ENCODE measurements around the gene SPAG8.

Gene SPAG8, protein sequence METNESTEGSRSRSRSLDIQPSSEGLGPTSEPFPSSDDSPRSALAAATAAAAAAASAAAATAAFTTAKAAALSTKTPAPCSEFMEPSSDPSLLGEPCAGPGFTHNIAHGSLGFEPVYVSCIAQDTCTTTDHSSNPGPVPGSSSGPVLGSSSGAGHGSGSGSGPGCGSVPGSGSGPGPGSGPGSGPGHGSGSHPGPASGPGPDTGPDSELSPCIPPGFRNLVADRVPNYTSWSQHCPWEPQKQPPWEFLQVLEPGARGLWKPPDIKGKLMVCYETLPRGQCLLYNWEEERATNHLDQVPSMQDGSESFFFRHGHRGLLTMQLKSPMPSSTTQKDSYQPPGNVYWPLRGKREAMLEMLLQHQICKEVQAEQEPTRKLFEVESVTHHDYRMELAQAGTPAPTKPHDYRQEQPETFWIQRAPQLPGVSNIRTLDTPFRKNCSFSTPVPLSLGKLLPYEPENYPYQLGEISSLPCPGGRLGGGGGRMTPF

DNA sequence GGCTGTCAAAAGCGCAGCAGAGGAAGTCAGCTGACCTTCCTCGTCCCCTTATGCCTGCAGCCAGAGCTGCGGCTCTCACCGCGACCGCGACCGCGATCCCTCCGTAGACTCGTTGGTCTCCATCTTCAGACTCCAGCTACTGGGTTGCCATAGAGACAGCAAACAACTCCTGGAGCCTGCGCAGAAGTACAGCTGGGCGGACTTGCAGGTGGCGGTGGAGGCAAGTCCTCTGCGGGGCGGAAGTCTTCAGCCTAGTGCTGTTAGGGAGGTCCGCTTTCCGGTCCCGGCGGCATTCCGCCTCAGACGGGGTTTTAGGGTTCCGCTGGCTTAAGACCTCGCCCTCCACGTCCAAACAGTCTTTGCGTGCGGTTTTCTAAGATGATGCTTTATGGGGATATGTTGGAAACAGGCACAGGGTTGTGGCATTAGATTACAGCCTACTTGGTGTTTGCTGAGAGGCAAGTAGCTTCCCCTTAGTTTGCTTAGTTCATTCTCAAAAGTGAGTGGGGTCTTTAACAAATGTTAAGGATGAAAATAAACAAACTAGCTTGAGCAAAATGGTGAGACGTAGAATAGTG lies at the start of gene SPAG8:
TSS of gene SPAG8 (minus strand) at position 238 of the 578 bp plus-strand sequence. CDS start at position 123, 115 bp downstream.
- DNase-seq (ENCODE audit: low spot score), result peak; percentile 96

GRCh38 chr9:35861161-35861897 lies 49.3 kb upstream of the SPAG8 start:
- DNase-seq (ENCODE audit: low spot score), result no peak

GRCh38 chr9:35859990-35860339 lies 47.9 kb upstream of the SPAG8 start:
- DNase-seq (ENCODE audit: low spot score), result no peak

DNA sequence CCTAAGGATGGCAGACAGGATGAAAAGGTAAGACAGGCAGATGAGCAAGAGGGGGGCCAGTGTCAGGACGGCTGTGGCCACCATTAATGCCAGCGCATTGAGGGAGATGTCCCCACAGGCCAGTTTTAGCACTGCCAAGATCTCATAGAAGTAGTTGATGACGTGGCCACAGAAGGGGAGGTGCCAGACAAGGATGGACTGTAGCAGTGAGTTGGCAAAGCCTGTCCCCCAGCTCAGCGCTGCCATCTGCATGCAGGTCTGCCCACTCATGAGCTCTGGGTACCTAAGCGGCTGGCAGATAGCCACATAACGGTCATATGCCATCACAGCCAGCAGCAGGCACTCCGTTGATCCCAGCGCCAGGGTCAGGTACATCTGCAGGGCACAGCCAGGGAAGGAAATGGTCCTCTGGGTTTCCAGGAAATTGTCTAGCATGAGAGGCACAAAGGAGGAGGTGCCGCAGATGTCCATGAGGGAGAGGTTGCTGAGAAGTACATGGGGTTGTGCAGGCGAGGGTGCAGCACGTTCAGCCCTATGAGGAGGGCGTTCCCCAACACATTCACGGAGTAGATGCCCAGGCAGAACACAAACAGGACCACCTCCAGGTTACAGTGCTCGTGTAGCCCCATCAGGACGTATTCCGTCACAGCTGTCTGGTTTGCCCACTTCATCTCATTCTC lies 47.4 kb upstream of the SPAG8 start:
- DNase-seq (ENCODE audit: low spot score), result no peak

GRCh38 chr9:35858458-35858857 lies 46.4 kb upstream of the SPAG8 start:
- DNase-seq (ENCODE audit: low spot score), result no peak

- no peak for DNase-seq (ENCODE audit: low spot score)
Measured at GRCh38 chr9:35856882-35857281, 44.8 kb upstream of the SPAG8 start.

GRCh38 chr9:35856206-35856605 lies 44.1 kb upstream of the SPAG8 start:
- DNase-seq (ENCODE audit: low spot score), result no peak

GRCh38 chr9:35854091-35854762 lies 42.2 kb upstream of the SPAG8 start:
- no peak for DNase-seq (ENCODE audit: low spot score)

- DNase-seq (ENCODE audit: low spot score), result no peak
Measured at GRCh38 chr9:35852876-35853865, 41.1 kb upstream of the SPAG8 start.

- DNase-seq (ENCODE audit: low spot score), result no peak
Measured at GRCh38 chr9:35852267-35852815, 40.3 kb upstream of the SPAG8 start.

DNA sequence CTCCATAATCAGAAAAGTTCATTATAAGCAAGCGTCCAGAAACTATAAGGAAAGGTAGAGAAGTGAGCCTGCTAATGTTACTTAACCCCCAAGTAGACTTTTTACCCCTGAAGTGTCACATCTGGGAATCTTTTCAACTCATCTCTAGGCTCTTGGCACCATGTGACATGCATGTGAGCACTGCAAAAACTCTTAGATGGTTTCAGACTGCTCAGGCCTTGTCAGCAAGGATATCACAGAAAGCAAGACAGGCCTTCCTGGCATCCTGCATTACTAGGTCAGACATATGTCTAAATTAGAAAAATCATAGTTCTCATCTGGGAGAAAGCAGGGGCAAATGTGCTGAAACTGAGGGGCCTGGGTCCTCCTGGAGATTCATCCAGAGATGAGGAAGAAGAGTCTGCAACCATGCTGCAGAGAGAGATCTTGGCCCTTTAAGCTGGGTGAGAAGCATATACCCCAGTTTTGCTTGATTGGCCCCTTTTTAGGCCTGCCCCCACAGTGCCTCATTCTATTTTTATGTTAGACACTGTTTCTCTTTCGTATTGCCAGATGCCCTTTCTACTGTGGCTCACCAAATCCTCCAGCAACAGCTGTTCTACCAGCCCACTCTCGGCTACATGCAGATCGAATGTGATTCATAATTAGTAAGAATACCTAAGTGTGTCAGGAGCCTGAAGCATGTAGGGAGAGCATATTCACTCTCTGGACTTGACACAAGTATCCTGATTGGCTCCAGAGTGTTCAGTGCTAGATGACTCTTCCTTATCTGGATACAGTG lies 35.9 kb upstream of the SPAG8 start:
- peak; percentile 73 for DNase-seq (ENCODE audit: low spot score)

- no peak for DNase-seq (ENCODE audit: low spot score)
Measured at GRCh38 chr9:35845824-35846771, 34.0 kb upstream of the SPAG8 start.

DNA sequence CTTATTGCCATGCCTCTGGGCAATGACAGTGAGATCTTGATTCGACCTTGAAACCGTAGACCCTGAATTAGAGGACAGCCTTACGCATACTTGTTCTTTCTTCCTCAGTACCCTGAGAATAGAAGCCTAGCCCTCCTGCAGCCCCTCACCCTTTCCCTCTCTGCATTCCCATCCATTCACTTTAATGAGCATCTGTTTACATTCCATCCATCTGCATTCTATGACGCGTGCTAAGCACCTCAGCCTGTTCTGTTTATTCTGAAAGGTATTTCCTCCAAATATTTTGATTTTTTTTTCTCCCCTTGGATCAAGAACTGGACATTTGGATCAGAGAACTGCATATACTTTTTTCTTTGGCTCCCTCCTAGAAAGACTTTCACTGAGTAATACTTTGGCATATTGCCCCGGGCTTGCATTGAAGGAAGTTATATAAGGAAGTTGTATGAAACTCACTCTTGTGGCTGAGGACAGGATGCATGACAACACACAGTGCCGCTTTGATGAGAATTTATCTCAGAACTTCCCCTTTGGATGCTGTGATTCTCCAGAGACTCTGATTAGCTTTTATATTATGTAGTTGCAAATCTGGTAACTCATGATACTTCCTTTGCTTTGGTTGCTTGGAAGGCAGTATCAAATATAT lies 32.7 kb upstream of the SPAG8 start:
- DNase-seq (ENCODE audit: low spot score), result peak; percentile 44

GRCh38 chr9:35842795-35843194 lies 30.7 kb upstream of the SPAG8 start:
- DNase-seq (ENCODE audit: low spot score), result no peak

- DNase-seq (ENCODE audit: low spot score), result no peak
Measured at GRCh38 chr9:35842020-35842745, 30.1 kb upstream of the SPAG8 start.

DNA sequence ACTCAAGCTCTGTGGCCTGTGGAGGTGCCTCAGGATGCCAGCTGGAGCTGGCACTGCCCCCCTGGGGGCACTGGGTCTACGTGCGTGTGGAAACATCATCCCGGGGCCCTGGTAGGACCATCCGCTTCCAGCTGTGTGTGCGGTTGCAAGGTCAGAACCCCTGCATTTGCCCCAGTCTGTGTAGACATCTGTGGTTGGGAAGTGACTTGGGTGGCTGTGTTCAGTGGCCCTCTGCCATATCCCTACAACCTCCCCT lies 29.5 kb upstream of the SPAG8 start:
- DNase-seq (ENCODE audit: low spot score), result no peak
